Osteoblast (primary cell): ENCODE results near the gene FBXW7. TPM values are rescaled to one million over a fixed set of nuclear protein-coding genes. Genes with fewer than 3 reads are reported as not detected.

Experiments used
- DNase-seq: peaks from one replicate; pipeline ENCODE4 v3.0.0; 2011; ENCODE audit warnings: low spot score, mixed read lengths; ENCODE audit not compliant: insufficient read length; ENCODE audit errors: missing footprints
- H2AFZ ChIP-seq: 2 replicates; pipeline ENCODE4 v1.6.0; 2011; ENCODE audit warnings: mild to moderate bottlenecking, low read length
- H3K27ac ChIP-seq: 2 replicates; pipeline ENCODE4 v1.5.1; 2011; ENCODE audit warnings: mild to moderate bottlenecking, low read depth, low read length, moderate library complexity
- H3K27me3 ChIP-seq: 2 replicates; pipeline ENCODE4 v1.6.0; 2012; ENCODE audit warnings: mild to moderate bottlenecking, control low read depth, inconsistent platforms, low read length, moderate library complexity; ENCODE audit not compliant: insufficient read depth
- H3K36me3 ChIP-seq: 2 replicates; pipeline ENCODE4 v1.5.1; 2011; ENCODE audit warnings: mild to moderate bottlenecking, low read length, control low read depth, moderate library complexity; ENCODE audit not compliant: insufficient read depth
- H3K4me1 ChIP-seq: 2 replicates; pipeline ENCODE4 v1.5.1; 2011; ENCODE audit warnings: mild to moderate bottlenecking, low read length, control low read depth, moderate library complexity; ENCODE audit not compliant: insufficient read depth
- H3K4me2 ChIP-seq: 2 replicates; pipeline ENCODE4 v1.6.0; 2011; ENCODE audit warnings: mild to moderate bottlenecking, low read length; ENCODE audit not compliant: insufficient read depth
- H3K4me3 ChIP-seq: fragments of 200-600 bp; sonication (generic); 3 replicates; pipeline ENCODE4 v1.5.1; 2012; ENCODE audit warnings: mild to moderate bottlenecking, low read length, inconsistent platforms; ENCODE audit not compliant: insufficient read depth
- H3K79me2 ChIP-seq: 2 replicates; pipeline ENCODE4 v1.6.0; 2012; ENCODE audit warnings: mild to moderate bottlenecking, low read length, control low read depth, inconsistent platforms; ENCODE audit not compliant: insufficient read depth
- H3K9me3 ChIP-seq: 2 replicates; pipeline ENCODE4 v1.5.1; 2011; ENCODE audit warnings: low read depth, low read length, control low read depth
- H4K20me1 ChIP-seq: 2 replicates; pipeline ENCODE4 v1.6.0; 2012; ENCODE audit warnings: mild to moderate bottlenecking, low read length, control low read depth; ENCODE audit not compliant: insufficient read depth
- CTCF ChIP-seq: IDR thresholded peaks from 2 replicates; pipeline ENCODE4 v1.5.1; 2011; ENCODE audit warnings: mild to moderate bottlenecking, low read depth, low read length, moderate library complexity; ENCODE audit errors: extremely low read depth
- total RNA-seq: library from RNA; depleted of rRNA; stranded (reverse); fragments of >200 nt; gene quantifications from 2 replicates; pipeline ENCODE4 v1.2.3, GENCODE V29; 2012

Gene FBXW7
- total RNA-seq, 1 donor = 74.9 TPM

GRCh38 chr4:152579107-152579764 lies 43.3 kb upstream of the FBXW7 start:
- Histone ChIP-seq H2AFZ (no peak overlapping the region), H3K27me3 (peaks cover 15% of the 10 kb centered on the region), H3K4me2 (no peak overlapping the region), H3K79me2 (no peaks in the 10 kb centered on the region), H3K4me1 (no peaks in the 10 kb centered on the region), H3K9me3 (no peaks in the 10 kb centered on the region), H3K36me3 (no peaks in the 10 kb centered on the region), H3K4me3 (no peak overlapping the region), H4K20me1 (no peaks in the 10 kb centered on the region), H3K27ac (no peak overlapping the region)
- no peak for DNase-seq
- no peak for TF ChIP-seq CTCF

GRCh38 chr4:152578670-152579069 lies 42.8 kb upstream of the FBXW7 start:
- Histone ChIP-seq H3K4me1 (no peaks in the 10 kb centered on the region), H3K4me2 (no peak overlapping the region), H3K79me2 (no peaks in the 10 kb centered on the region), H3K9me3 (no peaks in the 10 kb centered on the region), H3K27ac (no peak overlapping the region), H3K4me3 (no peak overlapping the region), H2AFZ (no peak overlapping the region), H3K27me3 (peaks cover 15% of the 10 kb centered on the region), H3K36me3 (no peaks in the 10 kb centered on the region), H4K20me1 (no peaks in the 10 kb centered on the region)
- TF ChIP-seq CTCF = no peak
- DNase-seq = no peak

GRCh38 chr4:152577708-152578396 lies 42.0 kb upstream of the FBXW7 start:
- H3K27me3 ChIP-seq = peaks cover 15% of the 10 kb centered on the region
- no peak overlapping the region for H3K4me2 ChIP-seq
- no peak overlapping the region for H3K27ac ChIP-seq
- H3K79me2 ChIP-seq = no peaks in the 10 kb centered on the region
- no peaks in the 10 kb centered on the region for H4K20me1 ChIP-seq
- no peaks in the 10 kb centered on the region for H3K9me3 ChIP-seq
- DNase-seq = no peak
- no peak overlapping the region for H2AFZ ChIP-seq
- no peak for TF ChIP-seq CTCF
- no peak overlapping the region for H3K4me3 ChIP-seq
- H3K36me3 ChIP-seq = no peaks in the 10 kb centered on the region
- peaks cover 3% of the 10 kb centered on the region for H3K4me1 ChIP-seq

- H3K4me2 ChIP-seq = no peak overlapping the region
- no peak overlapping the region for H3K4me3 ChIP-seq
- H2AFZ ChIP-seq = no peak overlapping the region
- H3K4me1 ChIP-seq = peaks cover 5% of the 10 kb centered on the region
- H4K20me1 ChIP-seq = no peaks in the 10 kb centered on the region
- no peak for DNase-seq
- H3K9me3 ChIP-seq = no peaks in the 10 kb centered on the region
- no peak overlapping the region for H3K27ac ChIP-seq
- H3K36me3 ChIP-seq = no peaks in the 10 kb centered on the region
- peaks cover 9% of the 10 kb centered on the region for H3K27me3 ChIP-seq
- TF ChIP-seq CTCF = no peak
- H3K79me2 ChIP-seq = no peaks in the 10 kb centered on the region
These were observed 39.6 kb upstream of the FBXW7 start for GRCh38 chr4:152575533-152575932.
